Endothelial cell of umbilical vein (primary cell): ENCODE measurements around the gene HPGD. TPM values are rescaled to one million over a fixed set of nuclear protein-coding genes. Genes with fewer than 3 reads are reported as not detected.

Source experiments
- BruUV-seq: library from RNA; stranded (reverse); fragments of 400-500 nt; replicated peaks from 2 replicates; lab custom pipeline; 2021; lab: Mats Ljungman, UMichigan
- CTCF ChIA-PET: fragments of 300-600, 350-600 bp; sonication (Branson Sonifier 250); formaldehyde crosslinking; loops from one replicate; lab custom pipeline; 2021; ENCODE audit warnings: antibody characterized with exemption, inconsistent platforms; lab: Charles Lee
- POLR2A ChIA-PET: fragments of 300-600, 350-600 bp; sonication (Branson Sonifier 250); formaldehyde crosslinking; loops from one replicate; lab custom pipeline; 2021; ENCODE audit warnings: antibody characterized with exemption, inconsistent platforms; lab: Charles Lee
- DNase-seq: peaks from one replicate; pipeline ENCODE4 v3.0.0-alpha.2; 2011; ENCODE audit warnings: low read depth, low spot score
- FAIRE-seq: peaks from 2 replicates; lab custom pipeline; 2011; peaks lifted over from hg19 to GRCh38; lab: Jason Lieb, UNC
- H2AFZ ChIP-seq: 2 replicates; pipeline ENCODE4 v1.6.0; 2012; ENCODE audit warnings: low read depth, low read length, control low read depth, inconsistent platforms
- H3K27ac ChIP-seq: 2 replicates; pipeline ENCODE4 v1.5.1; 2011; ENCODE audit warnings: low read depth, mild to moderate bottlenecking, control low read depth, low read length, moderate library complexity; ENCODE audit not compliant: insufficient read depth
- H3K27me3 ChIP-seq, 2 experiments: 2 replicates each; pipeline versions ENCODE4 v1.6.0 to v1.6.1; 2011; ENCODE audit warnings: low read length in 2 of 2, mixed read lengths in 1 of 2; ENCODE audit not compliant: control insufficient read depth in 2 of 2, insufficient read depth in 2 of 2
- H3K36me3 ChIP-seq, 2 experiments: 2 replicates in 1 of 2; 3 replicates in 1 of 2; pipeline ENCODE4 v1.5.1; 2011; ENCODE audit warnings: low read length in 2 of 2, mild to moderate bottlenecking in 1 of 2, moderate library complexity in 1 of 2; ENCODE audit not compliant: control insufficient read depth in 2 of 2, insufficient read depth in 2 of 2; ENCODE audit errors: extremely low read depth in 1 of 2
- H3K4me1 ChIP-seq: 3 replicates; pipeline ENCODE4 v1.5.1; 2011; ENCODE audit warnings: mild to moderate bottlenecking, low read length; ENCODE audit not compliant: control insufficient read depth, insufficient read depth; ENCODE audit errors: extremely low read depth
- H3K4me2 ChIP-seq: 2 replicates; pipeline ENCODE4 v1.6.1; 2011; ENCODE audit warnings: low read length, control low read depth, mixed read lengths; ENCODE audit not compliant: insufficient read depth
- H3K4me3 ChIP-seq, 3 experiments: fragments of 200-600 bp in 1 of 3; sonication (generic), shearing (Covaris generic) in 1 of 3; replicated peaks in 1 of 3; 2 replicates each; pipeline ENCODE4 v1.5.1; 2011 to 2016; ENCODE audit warnings: control low read depth in 3 of 3, low read length in 3 of 3, mild to moderate bottlenecking in 2 of 3, inconsistent platforms in 1 of 3, low read depth in 1 of 3, moderate library complexity in 1 of 3; ENCODE audit not compliant: insufficient read depth in 1 of 3
- H3K79me2 ChIP-seq: 2 replicates; pipeline ENCODE4 v1.6.0; 2012; ENCODE audit warnings: low read length, inconsistent platforms; ENCODE audit not compliant: control insufficient read depth, insufficient read depth
- H3K9ac ChIP-seq: replicated peaks from 2 replicates; pipeline ENCODE3; 2011; ENCODE audit warnings: low read length, control low read depth; ENCODE audit not compliant: insufficient read depth; ENCODE audit errors: extremely low read depth
- H3K9me1 ChIP-seq: replicated peaks from 3 replicates; pipeline ENCODE4 v1.6.0; 2011; ENCODE audit warnings: mild to moderate bottlenecking, low read length; ENCODE audit not compliant: control insufficient read depth, insufficient read depth; ENCODE audit errors: extremely low read depth
- H3K9me3 ChIP-seq: replicated peaks from 2 replicates; pipeline ENCODE4 v1.5.1; 2012; ENCODE audit warnings: low read length, inconsistent platforms; ENCODE audit not compliant: control insufficient read depth, insufficient read depth
- H4K20me1 ChIP-seq: replicated peaks from 2 replicates; pipeline ENCODE3; 2011; ENCODE audit warnings: mild to moderate bottlenecking, low read length; ENCODE audit not compliant: control insufficient read depth, insufficient read depth; ENCODE audit errors: extremely low read depth
- EZH2 ChIP-seq: IDR thresholded peaks from 2 replicates; pipeline ENCODE4 v1.6.1; 2012; ENCODE audit warnings: borderline replicate concordance, low read depth, mild to moderate bottlenecking, moderate library complexity, low read length, inconsistent platforms; ENCODE audit not compliant: severe bottlenecking
- FOS ChIP-seq: IDR thresholded peaks from 2 replicates; pipeline ENCODE4 v1.6.1; 2011; ENCODE audit warnings: mild to moderate bottlenecking, low read length, moderate library complexity, borderline replicate concordance; ENCODE audit not compliant: insufficient read depth
- GATA2 ChIP-seq: IDR thresholded peaks from 2 replicates; pipeline ENCODE4 v1.7.0; 2011; ENCODE audit warnings: low read depth, mild to moderate bottlenecking, moderate library complexity, mixed read lengths, low read length; ENCODE audit not compliant: insufficient read length, insufficient read depth
- POLR2A ChIP-seq: IDR thresholded peaks from 2 replicates; pipeline ENCODE4 v1.6.1; 2012; ENCODE audit warnings: low read depth, mild to moderate bottlenecking, control low read depth, low read length
- dilution Hi-C: fragments of 300-500 bp; cut with MboI; formaldehyde crosslinking; loops from one replicate; pipeline ENCODE4 v1.15.0; 2019; ENCODE audit warnings: low sequenced_read_pairs; ENCODE audit not compliant: extremely low pct_ligation_motif_present
- intact Hi-C: fragments of 100-400 bp; cut with micrococcal nuclease; formaldehyde crosslinking; loops from one replicate; pipeline ENCODE4 v1.10.0; 2022
- polyA plus RNA-seq, 4 experiments: library from polyadenylated mRNA; depleted of rRNA in 3 of 4; stranded (reverse) in 3 of 4; unstranded in 1 of 4; fragments of >200 nt; gene quantifications; 2 replicates each; pipeline versions ENCODE4 v1.2.1 to v1.2.3, GENCODE V29; 2011 to 2012; ENCODE audit warnings: missing spikeins in 1 of 4
- total RNA-seq: library from RNA; stranded (reverse); gene quantifications from 2 replicates; pipeline ENCODE4 v1.2.3, GENCODE V29; 2021
- TF ChIP-seq, protein P1 (sequence below), 2 donors: IDR thresholded peaks; 1 replicate in 1 of 2; 2 replicates in 1 of 2; pipeline ENCODE4 v1.5.1; 2011; ENCODE audit warnings: low read length in 2 of 2, mild to moderate bottlenecking in 2 of 2, moderate library complexity in 2 of 2, control low read depth in 1 of 2, inconsistent platforms in 1 of 2, low read depth in 1 of 2; ENCODE audit not compliant: insufficient read depth in 1 of 2; ENCODE audit errors: extremely low read depth in 1 of 2

The HPGD gene
- total and polyA plus RNA-seq, 2 donors (not counting 3 experiments of a cell fraction or from before 2014, with no cell fraction given) = not detected

DNA sequence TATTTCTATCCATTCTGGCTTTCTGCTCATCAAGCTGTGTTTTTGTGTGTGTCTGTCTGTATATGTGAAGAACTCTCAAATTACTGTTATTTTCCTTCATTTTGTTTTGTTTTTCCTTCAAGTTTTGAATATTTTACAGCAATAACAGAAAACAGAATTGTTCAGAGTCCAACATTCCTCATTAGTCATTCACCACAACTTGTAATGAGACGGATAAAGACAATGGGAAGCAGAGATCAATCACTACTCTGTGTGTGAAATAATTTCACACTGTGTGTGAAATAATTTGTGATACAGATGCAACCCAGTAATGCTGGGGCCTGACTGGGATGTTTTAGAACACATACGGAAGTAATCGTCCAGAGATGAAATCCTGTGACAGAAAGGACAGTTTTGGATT, 55.2 kb downstream of the HPGD start:
- Histone ChIP-seq H3K9me3 (peaks cover 3% of the 10 kb centered on the region), H3K27me3 (no peaks in the 10 kb centered on the region), H3K79me2 (no peaks in the 10 kb centered on the region), H3K9ac (no peak overlapping the region), H4K20me1 (no peaks in the 10 kb centered on the region), H3K9me1 (no peaks in the 10 kb centered on the region), H3K4me1 (no peaks in the 10 kb centered on the region), H2AFZ (no peak overlapping the region), H3K4me3 (no peak overlapping the region), H3K27ac (no peak overlapping the region), H3K36me3 (no peaks in the 10 kb centered on the region), H3K4me2 (no peak overlapping the region)
- TF ChIP-seq, protein P1, sequence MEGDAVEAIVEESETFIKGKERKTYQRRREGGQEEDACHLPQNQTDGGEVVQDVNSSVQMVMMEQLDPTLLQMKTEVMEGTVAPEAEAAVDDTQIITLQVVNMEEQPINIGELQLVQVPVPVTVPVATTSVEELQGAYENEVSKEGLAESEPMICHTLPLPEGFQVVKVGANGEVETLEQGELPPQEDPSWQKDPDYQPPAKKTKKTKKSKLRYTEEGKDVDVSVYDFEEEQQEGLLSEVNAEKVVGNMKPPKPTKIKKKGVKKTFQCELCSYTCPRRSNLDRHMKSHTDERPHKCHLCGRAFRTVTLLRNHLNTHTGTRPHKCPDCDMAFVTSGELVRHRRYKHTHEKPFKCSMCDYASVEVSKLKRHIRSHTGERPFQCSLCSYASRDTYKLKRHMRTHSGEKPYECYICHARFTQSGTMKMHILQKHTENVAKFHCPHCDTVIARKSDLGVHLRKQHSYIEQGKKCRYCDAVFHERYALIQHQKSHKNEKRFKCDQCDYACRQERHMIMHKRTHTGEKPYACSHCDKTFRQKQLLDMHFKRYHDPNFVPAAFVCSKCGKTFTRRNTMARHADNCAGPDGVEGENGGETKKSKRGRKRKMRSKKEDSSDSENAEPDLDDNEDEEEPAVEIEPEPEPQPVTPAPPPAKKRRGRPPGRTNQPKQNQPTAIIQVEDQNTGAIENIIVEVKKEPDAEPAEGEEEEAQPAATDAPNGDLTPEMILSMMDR (IDR thresholded peaks at IDR 0.05; ENCODE audit: extremely low read depth in 1 of 2, insufficient read depth in 1 of 2, low read depth in 1 of 2, low read length in 2 of 2) = no peak
- no peak for TF ChIP-seq GATA2
- no peak for TF ChIP-seq EZH2
- no peak for TF ChIP-seq FOS
- TF ChIP-seq POLR2A = no peak
- FAIRE-seq = no peak
- CTCF ChIA-PET = no interaction called here
- no TSS peak for BruUV-seq
- no peak for DNase-seq
- dilution Hi-C loops = no loop called here
- POLR2A ChIA-PET = no interaction called here
- intact Hi-C loops = no loop called here

DNA sequence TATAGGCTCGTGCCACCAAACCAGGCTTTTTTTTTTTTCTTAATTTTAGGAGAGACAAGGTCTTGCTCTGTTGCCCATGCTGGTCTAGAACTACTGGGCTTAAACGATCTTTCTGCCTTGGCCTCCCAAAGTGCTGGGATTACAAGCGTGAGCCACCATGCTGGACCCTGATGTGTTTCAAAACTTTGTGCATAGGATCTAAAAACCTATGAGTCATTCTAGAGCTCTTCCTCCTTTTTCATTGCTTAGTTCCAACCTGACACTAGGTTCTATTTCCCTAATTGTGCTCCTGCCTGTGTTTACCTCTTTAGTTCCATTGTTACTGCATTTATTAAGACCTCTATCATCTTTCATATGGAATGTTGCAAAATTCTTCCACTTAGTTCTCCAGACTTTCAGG, 57.3 kb downstream of the HPGD start:
- intact Hi-C loops = no loop called here
- H3K27me3 ChIP-seq = no peaks in the 10 kb centered on the region
- ChIA-PET CTCF (interaction anchor here (0.5 kb wide), 1 partner anchor 797 kb away, joined by 3 read pairs; no protein-coding TSS in a partner anchor), POLR2A (no interaction called here)
- no TSS peak for BruUV-seq
- H3K4me2 ChIP-seq = no peak overlapping the region
- no peaks in the 10 kb centered on the region for H3K79me2 ChIP-seq
- no peaks in the 10 kb centered on the region for H3K36me3 ChIP-seq
- no peak for TF ChIP-seq GATA2
- H3K9me1 ChIP-seq = no peaks in the 10 kb centered on the region
- H3K27ac ChIP-seq = no peak overlapping the region
- no peaks in the 10 kb centered on the region for H4K20me1 ChIP-seq
- H2AFZ ChIP-seq = no peak overlapping the region
- H3K9me3 ChIP-seq = peaks cover 3% of the 10 kb centered on the region
- FAIRE-seq = no peak
- no peaks in the 10 kb centered on the region for H3K4me1 ChIP-seq
- dilution Hi-C loops = no loop called here
- no peak for DNase-seq
- H3K4me3 ChIP-seq = no peak overlapping the region
- no peak overlapping the region for H3K9ac ChIP-seq
